SK-N-SH (cell line): ENCODE data around the gene PNKP. TPM values are rescaled to one million over a fixed set of nuclear protein-coding genes. Genes with fewer than 3 reads are reported as not detected.

Experiments used
- CTCF ChIA-PET: fragments of 300-600, 350-600 bp; formaldehyde crosslinking; extraction: SDS; loops from one replicate; lab custom pipeline; 2021; lab: Yijun Ruan, JAX
- POLR2A ChIA-PET: fragments of 350-600 bp; sonication (Branson Sonifier 250); formaldehyde crosslinking; extraction: SDS; loops from one replicate; lab custom pipeline; 2020; ENCODE audit warnings: antibody characterized with exemption, inconsistent platforms; lab: Yijun Ruan, JAX
- DNase-seq: peaks from one replicate; pipeline ENCODE4 v3.0.0; 2012
- H2AFZ ChIP-seq: fragments of 200-600 bp; sonication (generic); 2 replicates; pipeline ENCODE4 v1.8.1; 2016; ENCODE audit warnings: antibody characterized with exemption, mild to moderate bottlenecking, low read depth
- H3F3A ChIP-seq: fragments of 200-600 bp; sonication (generic); replicated peaks from 2 replicates; pipeline ENCODE3; 2016; ENCODE audit warnings: antibody characterized with exemption, mild to moderate bottlenecking; ENCODE audit not compliant: insufficient read depth
- H3K27ac ChIP-seq, 2 experiments: fragments of 200-500 bp in 1 of 2; fragments of 200-600 bp in 1 of 2; sonication (Bioruptor generic) in 1 of 2; sonication (generic), shearing (Covaris generic) in 1 of 2; 2 replicates each; pipeline versions ENCODE4 v1.5.1 to v1.6.1; 2014 to 2016; ENCODE audit warnings: low read depth in 2 of 2, inconsistent platforms in 1 of 2, low read length in 1 of 2, mild to moderate bottlenecking in 1 of 2, mixed read lengths in 1 of 2
- H3K27me3 ChIP-seq: fragments of 200-600 bp; sonication (generic), shearing (Covaris generic); 2 replicates; pipeline ENCODE4 v1.6.1; 2016; ENCODE audit warnings: mixed run types; ENCODE audit not compliant: insufficient read depth
- H3K36me3 ChIP-seq, 2 experiments: fragments of 200-500 bp in 1 of 2; fragments of 200-600 bp in 1 of 2; sonication (Bioruptor generic) in 1 of 2; sonication (generic) in 1 of 2; replicated peaks in 1 of 2; 2 replicates each; pipeline versions ENCODE3 to v1.5.1; 2014 to 2016; ENCODE audit warnings: low read length in 1 of 2, mild to moderate bottlenecking in 1 of 2; ENCODE audit not compliant: insufficient read depth in 2 of 2, control insufficient read depth in 1 of 2
- H3K4me1 ChIP-seq, 2 experiments: fragments of 200-500 bp in 1 of 2; fragments of 200-600 bp in 1 of 2; sonication (Bioruptor generic) in 1 of 2; sonication (generic), shearing (Covaris generic) in 1 of 2; 2 replicates each; pipeline versions ENCODE4 v1.5.1 to v1.6.1; 2014 to 2016; ENCODE audit warnings: low read depth in 1 of 2, low read length in 1 of 2, mixed run types in 1 of 2; ENCODE audit not compliant: insufficient read depth in 2 of 2, control insufficient read depth in 1 of 2
- H3K4me2 ChIP-seq: fragments of 200-600 bp; sonication (generic), shearing (Covaris generic); 2 replicates; pipeline ENCODE4 v1.6.1; 2017; ENCODE audit warnings: mixed run types
- H3K4me3 ChIP-seq, 2 experiments: fragments of 200-500 bp in 1 of 2; fragments of 200-600 bp in 1 of 2; sonication (Bioruptor generic) in 1 of 2; sonication (generic), shearing (Covaris generic) in 1 of 2; 2 replicates each; pipeline versions ENCODE4 v1.5.1 to v1.8.1; 2014 to 2016; ENCODE audit warnings: low read depth in 2 of 2, inconsistent platforms in 1 of 2, low read length in 1 of 2, mild to moderate bottlenecking in 1 of 2, mixed read lengths in 1 of 2, moderate library complexity in 1 of 2
- H3K79me2 ChIP-seq: fragments of 200-600 bp; sonication (generic); 2 replicates; pipeline ENCODE4 v1.8.1; 2017; ENCODE audit warnings: mild to moderate bottlenecking; ENCODE audit not compliant: insufficient read depth
- H3K9ac ChIP-seq: fragments of 200-600 bp; sonication (generic); 2 replicates; pipeline ENCODE4 v1.6.1; 2017; ENCODE audit warnings: mixed run types
- H3K9me2 ChIP-seq: fragments of 200-600 bp; sonication (generic); 2 replicates; pipeline ENCODE4 v1.6.1; 2017; ENCODE audit warnings: mixed run types
- H3K9me3 ChIP-seq: fragments of 200-600 bp; sonication (generic); 2 replicates; pipeline ENCODE4 v1.6.1; 2017; ENCODE audit warnings: mixed run types, mild to moderate bottlenecking, moderate library complexity
- H4K20me1 ChIP-seq: fragments of 200-600 bp; sonication (generic); 2 replicates; pipeline ENCODE4 v1.6.1; 2017; ENCODE audit warnings: mild to moderate bottlenecking, mixed run types; ENCODE audit not compliant: insufficient read depth
- CHD2 ChIP-seq: fragments of 150-350 bp; IDR thresholded peaks from 2 replicates; pipeline ENCODE4 v1.6.1; 2018; ENCODE audit warnings: low read length; ENCODE audit not compliant: partially characterized antibody
- CTCF ChIP-seq: fragments of 200-600 bp; sonication (generic); IDR thresholded peaks from 2 replicates; pipeline ENCODE4 v1.6.1; 2017; ENCODE audit warnings: antibody characterized with exemption, mild to moderate bottlenecking, moderate library complexity
- ELF1 ChIP-seq: IDR thresholded peaks from 2 replicates; pipeline ENCODE4 v1.4.0; 2012
- EP300 ChIP-seq, 2 experiments: IDR thresholded peaks; 2 replicates each; pipeline versions ENCODE4 v1.4.0 to v1.6.1; 2012; ENCODE audit warnings: borderline replicate concordance in 1 of 2, low read depth in 1 of 2, low read length in 1 of 2
- FOXJ3 ChIP-seq: sonication (generic); formaldehyde crosslinking; IDR thresholded peaks from 2 replicates; pipeline ENCODE4 v1.5.1; 2020; ENCODE audit warnings: mild to moderate bottlenecking, missing genetic modification reagents
- GATA2 ChIP-seq: sonication (generic); formaldehyde crosslinking; IDR thresholded peaks from 2 replicates; pipeline ENCODE4 v1.5.0; 2020; ENCODE audit warnings: mild to moderate bottlenecking, missing genetic modification reagents
- IRF3 ChIP-seq: fragments of 150-350 bp; IDR thresholded peaks from 2 replicates; pipeline ENCODE4 v1.6.1; 2016; ENCODE audit warnings: mild to moderate bottlenecking, low read depth, low read length
- JUND ChIP-seq: IDR thresholded peaks from 2 replicates; pipeline ENCODE4 v1.4.0; 2012
- MAX ChIP-seq: IDR thresholded peaks from 2 replicates; pipeline ENCODE4 v1.4.0; 2012; ENCODE audit warnings: low read depth
- MEF2A ChIP-seq: IDR thresholded peaks from 2 replicates; pipeline ENCODE4 v1.4.0; 2012; ENCODE audit warnings: low read depth, borderline replicate concordance
- MXI1 ChIP-seq: IDR thresholded peaks from 2 replicates; pipeline ENCODE4 v1.6.1; 2012; ENCODE audit warnings: mild to moderate bottlenecking, low read depth, low read length, improper control_type of control experiment
- NRF1 ChIP-seq: IDR thresholded peaks from 2 replicates; pipeline ENCODE4 v1.6.1; 2012; ENCODE audit warnings: low read depth, mild to moderate bottlenecking, low read length
- PBX3 ChIP-seq: IDR thresholded peaks from 2 replicates; pipeline ENCODE4; 2012
- POLR2AphosphoS5 ChIP-seq: IDR thresholded peaks from 2 replicates; pipeline ENCODE4 v1.6.1; 2012; ENCODE audit warnings: low read depth, low read length
- RAD21 ChIP-seq: IDR thresholded peaks from 2 replicates; pipeline ENCODE4 v1.6.1; 2012; ENCODE audit warnings: mild to moderate bottlenecking, low read length
- SIN3A ChIP-seq: IDR thresholded peaks from 2 replicates; pipeline ENCODE4 v1.6.1; 2012; ENCODE audit warnings: low read depth, mild to moderate bottlenecking, low read length, moderate library complexity, borderline replicate concordance
- SMC3 ChIP-seq: IDR thresholded peaks from 2 replicates; pipeline ENCODE4 v1.6.1; 2012; ENCODE audit warnings: low read depth, low read length, improper control_type of control experiment
- TAF1 ChIP-seq: IDR thresholded peaks from 2 replicates; pipeline ENCODE4 v1.6.1; 2012; ENCODE audit warnings: low read depth, mild to moderate bottlenecking, low read length, moderate library complexity, borderline replicate concordance
- TEAD4 ChIP-seq: IDR thresholded peaks from 2 replicates; pipeline ENCODE4 v1.4.0; 2012; ENCODE audit warnings: mild to moderate bottlenecking, borderline replicate concordance; ENCODE audit not compliant: insufficient read depth
- YY1 ChIP-seq: IDR thresholded peaks from 2 replicates; pipeline ENCODE4 v1.4.0; 2012; ENCODE audit warnings: low read depth, mild to moderate bottlenecking
- WGBS: methylation state at CpG from one replicate; pipeline ENCODE4 v1.1.6; 2017; ENCODE audit warnings: low lambda C conversion rate; 5-methylcytosine and 5-hydroxymethylcytosine counted together
- polyA plus RNA-seq, 3 experiments: library from polyadenylated mRNA; depleted of rRNA; stranded (reverse); fragments of >200 nt; gene quantifications; 2 replicates each; pipeline ENCODE4 v1.2.3, GENCODE V29; 2012

The PNKP gene
- polyA plus RNA-seq, 1 of the 3 experiments (the other 2 are of a cell fraction) = 52.0 TPM

- Histone ChIP-seq H3K4me2 (peak overlapping the region; percentile 88), H3K27ac (peak overlapping the region; percentile 77 to 99), H2AFZ (no peak overlapping the region), H3K9me3 (no peaks in the 10 kb centered on the region), H3K4me1 (peaks cover 15 to 32% of the 10 kb centered on the region in 2 experiments; a peak in 3 of 4 replicates), H3K79me2 (peaks cover 46% of the 10 kb centered on the region), H3K9me2 (no peaks in the 10 kb centered on the region), H3K9ac (peak overlapping the region; percentile 99; the same call in 1 of the 2 replicates), H3K36me3 (peaks cover 0 to 7% of the 10 kb centered on the region in 2 experiments), H4K20me1 (peaks cover 30% of the 10 kb centered on the region), H3F3A (peaks cover 39% of the 10 kb centered on the region), H3K4me3 (peak overlapping the region; percentile 77 to 89), H3K27me3 (no peaks in the 10 kb centered on the region)
- 89% methylated on average over 15 of the region's 15 CpGs for WGBS
- ChIA-PET CTCF (interaction anchor here (0.7 to 2.3 kb wide), 4 partner anchors 26 to 40 kb away, joined by 3 to 8 read pairs (median 4); partner anchors contain the start of genes FUZ and MED25), POLR2A (interaction anchor here (1.0 to 3.2 kb wide), 12 partner anchors 11 to 209 kb away, joined by 3 to 25 read pairs (median 8); partner anchors contain the start of genes AKT1S1, FUZ, RRAS and TBC1D17)
- TF ChIP-seq CHD2 (no peak), GATA2 (CRISPR knock-in tag) (no peak), POLR2AphosphoS5 (peak; percentile 28; the same call in 1 of the 2 replicates), ELF1 (no peak)
- DNase-seq = no peak
These were observed 17.7 kb downstream of the PNKP start for GRCh38 chr19:49849433-49850220.

GRCh38 chr19:49848938-49849337 is 18.4 kb downstream of the PNKP start:
- no peak overlapping the region; the same call in 1 of the 2 replicates for H3K9ac ChIP-seq
- ChIA-PET POLR2A (no interaction called here), CTCF (no interaction called here)
- H4K20me1 ChIP-seq = peaks cover 23% of the 10 kb centered on the region
- H3F3A ChIP-seq = peaks cover 39% of the 10 kb centered on the region
- no peaks in the 10 kb centered on the region for H3K27me3 ChIP-seq
- H3K9me2 ChIP-seq = no peaks in the 10 kb centered on the region
- DNase-seq = no peak
- no peak overlapping the region for H3K4me2 ChIP-seq
- H2AFZ ChIP-seq = no peak overlapping the region
- WGBS = 89% methylated on average over 3 of the region's 3 CpGs
- H3K27ac ChIP-seq = peak overlapping the region in 1 of 2 experiments; percentile 79; a peak in 2 of 4 replicates
- TF ChIP-seq TAF1 (no peak), SIN3A (no peak), FOXJ3 (no peak), CTCF (no peak), PBX3 (no peak), TEAD4 (no peak), ELF1 (no peak), SMC3 (no peak), NRF1 (no peak), YY1 (no peak), MAX (no peak), MXI1 (no peak), JUND (no peak), IRF3 (no peak), MEF2A (no peak), EP300 (IDR thresholded peaks at IDR 0.05; ENCODE audit: borderline replicate concordance in 1 of 2, low read depth in 1 of 2, low read length in 1 of 2) (no peak), RAD21 (no peak)
- peaks cover 39% of the 10 kb centered on the region for H3K79me2 ChIP-seq
- no peak overlapping the region for H3K4me3 ChIP-seq
- peaks cover 15 to 30% of the 10 kb centered on the region in 2 experiments; a peak in 3 of 4 replicates for H3K4me1 ChIP-seq
- H3K36me3 ChIP-seq = peaks cover 0 to 7% of the 10 kb centered on the region in 2 experiments
- H3K9me3 ChIP-seq = no peaks in the 10 kb centered on the region
